Measurements from ENCODE around the gene ATP2A2.
"Not testable (repeated sequence)": the region's sequence is repeated elsewhere in the genome, so short reads cannot be mapped to it uniquely, and the experiment has no call there.

Gene ATP2A2

GRCh38 chr12:110370732-110371231 lies 89.7 kb downstream of the ATP2A2 start:
- DNase-seq = no peak

DNA sequence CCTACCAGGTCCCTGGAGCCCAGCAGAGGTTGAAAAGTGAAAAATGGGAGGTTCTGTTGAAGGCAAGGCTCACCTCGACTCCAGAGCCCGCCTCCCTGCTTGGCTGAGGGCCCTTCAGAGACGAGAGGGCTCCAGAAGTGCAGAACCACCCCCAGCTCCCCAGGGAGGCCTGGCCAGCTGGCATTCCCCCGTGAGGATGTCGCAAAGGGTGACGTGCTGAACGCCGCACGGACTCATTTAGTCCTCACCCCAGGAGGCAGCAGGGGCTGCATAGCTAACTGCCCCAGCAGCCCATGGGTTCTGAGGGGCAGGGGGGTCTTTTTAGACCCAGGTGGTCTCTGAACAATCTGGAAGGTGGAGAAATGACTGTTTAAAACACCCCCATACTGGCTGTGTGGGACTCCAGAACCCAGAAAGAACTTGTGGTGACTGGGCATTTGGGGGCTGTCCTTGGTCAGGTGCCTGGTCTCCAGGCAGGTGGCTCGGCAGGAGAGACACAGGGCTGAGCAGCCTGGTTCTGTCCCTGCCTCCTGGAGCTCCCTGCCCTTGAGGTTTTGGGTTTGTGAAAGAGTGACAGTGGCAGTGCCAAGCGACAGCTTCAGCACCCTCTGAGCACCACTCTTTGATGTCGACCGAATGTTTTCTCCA lies 90.5 kb downstream of the ATP2A2 start:
- DNase-seq = no peak

GRCh38 chr12:110372056-110372425 lies 91.0 kb downstream of the ATP2A2 start:
- no peak for DNase-seq

DNA sequence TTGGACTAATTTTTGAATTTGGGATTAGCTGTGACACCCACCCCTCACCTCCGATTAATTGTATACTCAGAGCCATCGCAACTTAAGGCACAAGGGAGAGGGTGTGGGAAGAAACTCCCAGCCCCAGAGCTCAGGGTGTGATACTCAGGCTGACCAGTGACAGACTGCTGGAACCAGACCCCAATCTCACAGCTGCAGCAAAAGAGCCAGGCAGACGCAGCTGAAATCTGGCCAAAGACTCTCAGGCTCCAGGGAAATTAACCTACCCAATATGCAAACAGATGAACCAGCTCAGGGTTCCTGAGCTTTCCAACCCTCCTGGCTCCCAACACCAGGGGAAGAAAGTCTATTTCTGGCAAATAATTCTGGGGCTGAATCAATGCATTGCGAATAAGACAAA lies 92.0 kb downstream of the ATP2A2 start:
- DNase-seq = no peak

GRCh38 chr12:110373425-110373824 lies 92.4 kb downstream of the ATP2A2 start:
- no peak for DNase-seq

GRCh38 chr12:110373962-110374611 lies 93.0 kb downstream of the ATP2A2 start:
- no peak for DNase-seq

GRCh38 chr12:110378131-110378790 lies 97.2 kb downstream of the ATP2A2 start:
- DNase-seq = not testable (repeated sequence)

DNA sequence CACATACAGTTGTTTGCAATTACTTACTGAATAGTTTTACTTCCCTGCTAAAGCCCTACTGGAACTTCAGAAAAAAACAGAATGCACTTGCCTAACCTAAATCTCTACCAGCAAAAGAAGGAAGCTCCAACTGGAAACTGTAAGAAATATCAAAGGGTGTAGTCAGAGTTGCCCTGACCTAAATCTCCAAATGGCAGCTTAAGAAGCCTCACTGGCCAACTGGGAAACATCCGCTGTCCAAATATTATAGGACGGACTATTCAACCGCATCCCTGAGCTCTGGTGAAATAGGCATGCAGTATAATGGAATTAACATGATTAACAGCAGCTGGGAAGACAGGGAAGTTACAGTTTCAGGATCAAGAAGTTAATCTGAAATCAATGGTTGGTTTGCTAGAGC lies 98.2 kb downstream of the ATP2A2 start:
- DNase-seq = no peak

GRCh38 chr12:110379631-110380030 lies 98.6 kb downstream of the ATP2A2 start:
- no peak for DNase-seq

DNA sequence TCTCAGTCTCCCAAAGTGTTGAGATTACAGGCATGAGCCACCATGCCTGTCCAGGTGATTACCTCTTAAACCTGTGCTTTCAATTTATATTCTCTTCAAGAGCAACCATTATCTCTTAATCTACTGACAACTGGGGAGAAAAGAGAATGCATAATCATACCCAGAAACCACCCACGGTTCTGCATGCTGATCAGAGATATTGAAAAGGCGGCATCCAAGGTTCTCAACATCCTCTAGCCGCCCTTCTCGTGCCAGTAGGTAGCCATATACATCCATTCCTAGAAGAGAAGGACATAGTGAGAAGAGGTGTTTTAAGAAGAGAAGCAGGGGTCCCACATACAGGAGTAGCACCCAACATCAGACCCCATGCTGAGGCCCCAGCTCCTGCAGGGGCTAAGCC lies 101.6 kb downstream of the ATP2A2 start:
- DNase-seq = no peak
